Mesenchymal stem cell (in vitro differentiated cells and primary cell): ENCODE results near the gene SHANK1.

ENCODE experiments used
- DNase-seq: peaks from one replicate; pipeline ENCODE4 v3.0.0-alpha.2; 2013
- H2AFZ ChIP-seq: one replicate; pipeline ENCODE4 v1.6.1; 2013; ENCODE audit warnings: low read depth, mild to moderate bottlenecking, control low read depth, inconsistent platforms, low read length, moderate library complexity
- H2AK5ac ChIP-seq: 2 replicates; pipeline ENCODE4 v1.6.1; 2013; ENCODE audit warnings: low read length, moderate library complexity, mild to moderate bottlenecking, inconsistent platforms; ENCODE audit not compliant: severe bottlenecking
- H2BK120ac ChIP-seq: one replicate; pipeline ENCODE4 v1.6.1; 2013; ENCODE audit warnings: low read depth, mild to moderate bottlenecking, inconsistent platforms, low read length, moderate library complexity
- H2BK12ac ChIP-seq, 2 experiments: one replicate each; pipeline ENCODE4 v1.6.1; 2013; ENCODE audit warnings: inconsistent platforms in 2 of 2, low read length in 2 of 2, mild to moderate bottlenecking in 2 of 2, moderate library complexity in 2 of 2, control low read depth in 1 of 2
- H2BK15ac ChIP-seq: one replicate; pipeline ENCODE4 v1.6.1; 2013; ENCODE audit warnings: mild to moderate bottlenecking, low read depth, inconsistent platforms; ENCODE audit not compliant: poor library complexity, severe bottlenecking
- H2BK5ac ChIP-seq: 2 replicates; pipeline ENCODE4 v1.6.1; 2013; ENCODE audit warnings: low read depth, mild to moderate bottlenecking, low read length, control low read depth, inconsistent platforms; ENCODE audit not compliant: poor library complexity, severe bottlenecking
- H3K14ac ChIP-seq, 2 experiments: one replicate each; pipeline ENCODE4 v1.6.1; 2013; ENCODE audit warnings: inconsistent platforms in 2 of 2, low read length in 2 of 2, control low read depth in 1 of 2, mild to moderate bottlenecking in 1 of 2, moderate library complexity in 1 of 2
- H3K18ac ChIP-seq, 2 experiments: one replicate each; pipeline ENCODE4 v1.6.1; 2013; ENCODE audit warnings: inconsistent platforms in 2 of 2, low read length in 2 of 2, control low read depth in 1 of 2, low read depth in 1 of 2, mild to moderate bottlenecking in 1 of 2
- H3K23ac ChIP-seq, 2 experiments: one replicate each; pipeline ENCODE4 v1.6.1; 2013; ENCODE audit warnings: inconsistent platforms in 2 of 2, low read length in 2 of 2, mild to moderate bottlenecking in 2 of 2, moderate library complexity in 2 of 2, control low read depth in 1 of 2
- H3K27ac ChIP-seq: 2 replicates; pipeline ENCODE4 v1.5.1; 2013; ENCODE audit warnings: mild to moderate bottlenecking, moderate library complexity, low read length, control low read depth, inconsistent platforms; ENCODE audit not compliant: poor library complexity, severe bottlenecking
- H3K27me3 ChIP-seq, 2 experiments: 2 replicates each; pipeline versions ENCODE4 v1.6.1 to v1.7.0; 2013; ENCODE audit warnings: low read length in 2 of 2, mild to moderate bottlenecking in 2 of 2, moderate library complexity in 2 of 2, control low read depth in 1 of 2, inconsistent platforms in 1 of 2; ENCODE audit not compliant: control insufficient read depth in 1 of 2, insufficient read depth in 1 of 2
- H3K36me3 ChIP-seq, 2 experiments: 2 replicates each; pipeline versions ENCODE4 v1.6.1 to v1.7.0; 2013; ENCODE audit warnings: low read length in 2 of 2, control low read depth in 1 of 2, inconsistent platforms in 1 of 2, low read depth in 1 of 2, mild to moderate bottlenecking in 1 of 2; ENCODE audit not compliant: insufficient read depth in 2 of 2, control insufficient read depth in 1 of 2
- H3K4ac ChIP-seq, 2 experiments: one replicate each; pipeline ENCODE4 v1.6.1; 2013; ENCODE audit warnings: inconsistent platforms in 2 of 2, low read length in 2 of 2, mild to moderate bottlenecking in 2 of 2, moderate library complexity in 2 of 2, control low read depth in 1 of 2, low read depth in 1 of 2
- H3K4me1 ChIP-seq: 2 replicates; pipeline ENCODE4 v1.6.1; 2013; ENCODE audit warnings: low read depth, low read length, control low read depth; ENCODE audit not compliant: control insufficient read depth, insufficient read depth
- H3K4me2 ChIP-seq: 2 replicates; pipeline ENCODE4 v1.6.1; 2013; ENCODE audit warnings: low read length, mild to moderate bottlenecking, inconsistent platforms; ENCODE audit not compliant: poor library complexity, severe bottlenecking
- H3K4me3 ChIP-seq, 2 experiments: 2 replicates each; pipeline versions ENCODE4 v1.5.1 to v1.7.0; 2013; ENCODE audit warnings: low read length in 2 of 2, mild to moderate bottlenecking in 2 of 2, control low read depth in 1 of 2, low read depth in 1 of 2; ENCODE audit not compliant: insufficient read depth in 1 of 2
- H3K79me1 ChIP-seq: replicated peaks from 2 replicates; pipeline ENCODE4 v1.6.1; 2013; ENCODE audit warnings: mild to moderate bottlenecking, control low read depth, low read length, inconsistent platforms; ENCODE audit not compliant: poor library complexity, severe bottlenecking
- H3K9ac ChIP-seq: 2 replicates; pipeline ENCODE4 v1.7.0; 2013; ENCODE audit warnings: mild to moderate bottlenecking, low read length, moderate library complexity
- H3K9me3 ChIP-seq: 2 replicates; pipeline ENCODE4 v1.7.0; 2013; ENCODE audit warnings: mild to moderate bottlenecking, low read length; ENCODE audit not compliant: control insufficient read depth
- H4K8ac ChIP-seq: one replicate; pipeline ENCODE4 v1.6.1; 2013; ENCODE audit warnings: inconsistent platforms, mild to moderate bottlenecking, low read length, moderate library complexity
- H4K91ac ChIP-seq: one replicate; pipeline ENCODE4 v1.6.1; 2013; ENCODE audit warnings: mild to moderate bottlenecking, low read length, inconsistent platforms
- WGBS: methylation state at CpG from one replicate; pipeline ENCODE4 v1.1.7; 2013; ENCODE audit warnings: mixed read lengths; 5-methylcytosine and 5-hydroxymethylcytosine counted together

SHANK1 gene

DNA sequence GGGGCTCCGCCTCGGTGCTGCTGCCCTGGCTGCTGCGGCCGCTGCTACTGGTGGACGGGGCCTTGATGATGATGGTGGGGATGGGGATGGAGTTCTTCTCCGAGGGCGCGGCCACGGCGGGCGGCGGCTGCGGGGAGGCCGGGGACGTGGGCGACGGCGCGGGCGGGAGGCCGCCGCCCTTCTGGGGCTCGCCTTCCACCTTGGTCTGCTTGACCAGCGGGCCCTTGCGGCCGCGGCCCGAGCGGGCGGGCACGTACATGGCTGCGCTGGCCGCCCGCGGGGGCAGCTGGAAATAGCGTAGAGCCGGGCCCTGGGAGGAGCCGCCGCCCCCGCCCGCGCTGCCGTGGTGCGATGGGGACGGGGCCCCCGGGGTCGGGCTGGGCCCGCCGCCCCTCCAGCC, 51.2 kb downstream of the SHANK1 start:
- no peak overlapping the region for H4K8ac ChIP-seq
- H4K91ac ChIP-seq, result no peak overlapping the region
- no peak overlapping the region for H2BK12ac ChIP-seq
- no peak overlapping the region for H3K4ac ChIP-seq
- H3K9me3 ChIP-seq, result peaks cover 5% of the 10 kb centered on the region
- peaks cover 0 to 58% of the 10 kb centered on the region in 2 experiments for H3K27me3 ChIP-seq
- no peak overlapping the region for H2AFZ ChIP-seq
- no peak overlapping the region for H3K23ac ChIP-seq
- no peak overlapping the region for H2AK5ac ChIP-seq
- no peak overlapping the region for H3K4me3 ChIP-seq
- H2BK5ac ChIP-seq, result no peak overlapping the region
- no peak overlapping the region for H3K18ac ChIP-seq
- H3K14ac ChIP-seq, result no peak overlapping the region
- H3K4me2 ChIP-seq, result no peak overlapping the region
- H2BK120ac ChIP-seq, result no peak overlapping the region
- H3K9ac ChIP-seq, result no peak overlapping the region
- H3K27ac ChIP-seq, result no peak overlapping the region
- H3K4me1 ChIP-seq, result no peaks in the 10 kb centered on the region
- H3K36me3 ChIP-seq, result no peaks in the 10 kb centered on the region
- WGBS, result 78% methylated on average over 13 of the region's 49 CpGs
- DNase-seq, result no peak
- no peak overlapping the region for H2BK15ac ChIP-seq
- H3K79me1 ChIP-seq, result no peaks in the 10 kb centered on the region

- H4K91ac ChIP-seq, result no peak overlapping the region
- H3K4me1 ChIP-seq, result no peaks in the 10 kb centered on the region
- H3K36me3 ChIP-seq, result no peaks in the 10 kb centered on the region
- H3K4ac ChIP-seq, result no peak overlapping the region
- no peak overlapping the region for H3K27ac ChIP-seq
- H3K4me3 ChIP-seq, result no peak overlapping the region
- no peak for DNase-seq
- H2BK5ac ChIP-seq, result no peak overlapping the region
- peaks cover 5% of the 10 kb centered on the region for H3K9me3 ChIP-seq
- no peak overlapping the region for H2BK120ac ChIP-seq
- H4K8ac ChIP-seq, result no peak overlapping the region
- no peak overlapping the region for H2AFZ ChIP-seq
- H3K18ac ChIP-seq, result no peak overlapping the region
- H3K9ac ChIP-seq, result no peak overlapping the region
- peaks cover 0 to 58% of the 10 kb centered on the region in 2 experiments for H3K27me3 ChIP-seq
- 69% methylated on average over 44 of the region's 58 CpGs for WGBS
- H2BK15ac ChIP-seq, result no peak overlapping the region
- no peak overlapping the region for H3K23ac ChIP-seq
- H2BK12ac ChIP-seq, result no peak overlapping the region
- H3K4me2 ChIP-seq, result no peak overlapping the region
- no peaks in the 10 kb centered on the region for H3K79me1 ChIP-seq
- H2AK5ac ChIP-seq, result no peak overlapping the region
- H3K14ac ChIP-seq, result no peak overlapping the region
These were observed 51.8 kb downstream of the SHANK1 start for GRCh38 chr19:50667759-50668231.

- no peaks in the 10 kb centered on the region for H3K4me1 ChIP-seq
- no peak overlapping the region for H3K4me2 ChIP-seq
- no peak overlapping the region for H3K4ac ChIP-seq
- no peak overlapping the region for H3K4me3 ChIP-seq
- H2AK5ac ChIP-seq, result no peak overlapping the region
- H3K14ac ChIP-seq, result no peak overlapping the region
- H2BK15ac ChIP-seq, result no peak overlapping the region
- no peak overlapping the region for H3K18ac ChIP-seq
- no peak overlapping the region for H3K23ac ChIP-seq
- H2BK12ac ChIP-seq, result no peak overlapping the region
- H2BK120ac ChIP-seq, result no peak overlapping the region
- no peak overlapping the region for H2AFZ ChIP-seq
- no peak overlapping the region for H4K91ac ChIP-seq
- H2BK5ac ChIP-seq, result no peak overlapping the region
- no peaks in the 10 kb centered on the region for H3K36me3 ChIP-seq
- no peak overlapping the region for H3K27ac ChIP-seq
- peaks cover 5% of the 10 kb centered on the region for H3K9me3 ChIP-seq
- DNase-seq, result no peak
- peaks cover 0 to 59% of the 10 kb centered on the region in 2 experiments for H3K27me3 ChIP-seq
- no peak overlapping the region for H3K9ac ChIP-seq
- WGBS, result 71% methylated on average over 40 of the region's 56 CpGs
- no peak overlapping the region for H4K8ac ChIP-seq
- H3K79me1 ChIP-seq, result no peaks in the 10 kb centered on the region
These were observed 52.3 kb downstream of the SHANK1 start for GRCh38 chr19:50667177-50667758.

GRCh38 chr19:50666346-50667176, 53.0 kb downstream of the SHANK1 start:
- Histone ChIP-seq H4K91ac (no peak overlapping the region), H4K8ac (no peak overlapping the region), H2BK120ac (no peak overlapping the region), H2AK5ac (no peak overlapping the region), H3K18ac (no peak overlapping the region), H3K4me3 (no peak overlapping the region), H3K23ac (no peak overlapping the region), H3K4me1 (no peaks in the 10 kb centered on the region), H2BK5ac (no peak overlapping the region), H2BK12ac (no peak overlapping the region), H3K27me3 (peaks cover 0 to 61% of the 10 kb centered on the region in 2 experiments), H3K9ac (no peak overlapping the region), H3K27ac (no peak overlapping the region), H3K79me1 (no peaks in the 10 kb centered on the region), H3K14ac (no peak overlapping the region), H2AFZ (no peak overlapping the region), H3K4me2 (no peak overlapping the region), H3K36me3 (no peaks in the 10 kb centered on the region), H3K9me3 (peaks cover 5% of the 10 kb centered on the region), H3K4ac (no peak overlapping the region), H2BK15ac (no peak overlapping the region)
- 92% methylated on average over 46 of the region's 47 CpGs for WGBS
- DNase-seq, result no peak
